Activated T-helper 2 cell treated with anti-CD3 and anti-CD28 coated beads, Interferon-gamma antibody, Interleukin-2, Interleukin-4, amounts not matched to agents 10 μg/mL and 5 μg/mL and 100 μg/mL, durations not matched to agents 14 hours and 24 hours and 36 hours (primary cell): ENCODE results near the gene FGF16. TPM values are rescaled to one million over a fixed set of nuclear protein-coding genes. Genes with fewer than 3 reads are reported as not detected.
"Not testable (repeated sequence)": the region's sequence is repeated elsewhere in the genome, so short reads cannot be mapped to it uniquely, and the experiment has no call there.

Experiments
- DNase-seq: peaks from one replicate; pipeline ENCODE4 v3.0.0; 2021; ENCODE audit warnings: low spot score
- H3K27ac Mint-ChIP-seq: one replicate; pipeline ENCODE4 v1.8.0; 2021; ENCODE audit warnings: mixed read lengths
- H3K27me3 Mint-ChIP-seq: one replicate; pipeline ENCODE4 v1.8.0; 2021; ENCODE audit warnings: low read depth, mixed read lengths
- H3K36me3 Mint-ChIP-seq: one replicate; pipeline ENCODE4 v1.8.0; 2021; ENCODE audit warnings: low read depth, mixed read lengths
- H3K4me1 Mint-ChIP-seq: one replicate; pipeline ENCODE4 v1.8.0; 2021; ENCODE audit warnings: low read depth, mixed read lengths
- H3K4me3 Mint-ChIP-seq: one replicate; pipeline ENCODE4 v1.8.0; 2021; ENCODE audit warnings: low read depth, mild to moderate bottlenecking, moderate library complexity, mixed read lengths
- H3K9me3 Mint-ChIP-seq: one replicate; pipeline ENCODE4 v1.8.0; 2021; ENCODE audit warnings: mixed read lengths
- intact Hi-C: fragments of 100-400 bp; cut with micrococcal nuclease; formaldehyde crosslinking; loops from one replicate; pipeline ENCODE4 v1.15.1; 2023
- total RNA-seq: library from RNA; stranded (reverse); gene quantifications from 2 replicates; pipeline ENCODE4 v1.2.3, GENCODE V29; 2022

FGF16 gene
- not detected in 2 replicates for total RNA-seq

- Mint-ChIP-seq H3K27ac (no peak within 1 kb of the TSS), H3K27me3 (peaks cover 17% of the 10 kb centered on the region), H3K36me3 (no peaks in the 10 kb centered on the region), H3K9me3 (no peaks in the 10 kb centered on the region), H3K4me3 (peak within 1 kb of the TSS; percentile 73), H3K4me1 (peaks cover 11% of the 10 kb centered on the region)
- no peak for DNase-seq
- intact Hi-C loops, result loop anchor here (5.0 kb wide), 1 partner anchor 450 kb away; the partner anchor contains the start of genes COX7B and MAGT1
Measured at GRCh38 chrX:77446908-77447652, at the start of gene FGF16. FGF16 (plus strand) TSS chrX:77447389; CDS start chrX:77447675, 286 bp downstream.

GRCh38 chrX:77398330-77398954 lies 48.7 kb upstream of the FGF16 start:
- intact Hi-C loops, result no loop called here
- H3K27ac Mint-ChIP-seq, result no peak overlapping the region
- DNase-seq, result no peak
- no peaks in the 10 kb centered on the region for H3K4me1 Mint-ChIP-seq
- H3K27me3 Mint-ChIP-seq, result no peaks in the 10 kb centered on the region
- H3K9me3 Mint-ChIP-seq, result no peaks in the 10 kb centered on the region
- no peak overlapping the region for H3K4me3 Mint-ChIP-seq
- H3K36me3 Mint-ChIP-seq, result no peaks in the 10 kb centered on the region

GRCh38 chrX:77404419-77404818 lies 42.8 kb upstream of the FGF16 start:
- intact Hi-C loops, result no loop called here
- no peaks in the 10 kb centered on the region for H3K27me3 Mint-ChIP-seq
- no peak for DNase-seq
- no peaks in the 10 kb centered on the region for H3K36me3 Mint-ChIP-seq
- H3K9me3 Mint-ChIP-seq, result no peaks in the 10 kb centered on the region
- no peaks in the 10 kb centered on the region for H3K4me1 Mint-ChIP-seq
- H3K27ac Mint-ChIP-seq, result no peak overlapping the region
- no peak overlapping the region for H3K4me3 Mint-ChIP-seq

GRCh38 chrX:77407821-77408220 lies 39.4 kb upstream of the FGF16 start:
- DNase-seq, H3K27me3 Mint-ChIP-seq, H3K4me3 Mint-ChIP-seq, H3K9me3 Mint-ChIP-seq, H3K36me3 Mint-ChIP-seq, intact Hi-C loops, H3K27ac Mint-ChIP-seq, H3K4me1 Mint-ChIP-seq: not testable (repeated sequence)

GRCh38 chrX:77412631-77413030 lies 34.6 kb upstream of the FGF16 start:
- intact Hi-C loops, result no loop called here
- Mint-ChIP-seq H3K4me1 (no peaks in the 10 kb centered on the region), H3K36me3 (no peaks in the 10 kb centered on the region), H3K9me3 (no peaks in the 10 kb centered on the region), H3K27me3 (no peaks in the 10 kb centered on the region), H3K27ac (no peak overlapping the region), H3K4me3 (no peak overlapping the region)
- no peak for DNase-seq

GRCh38 chrX:77415161-77415560 lies 32.0 kb upstream of the FGF16 start:
- H3K9me3 Mint-ChIP-seq, result no peaks in the 10 kb centered on the region
- no peaks in the 10 kb centered on the region for H3K27me3 Mint-ChIP-seq
- no peaks in the 10 kb centered on the region for H3K36me3 Mint-ChIP-seq
- no peak overlapping the region for H3K27ac Mint-ChIP-seq
- no peak overlapping the region for H3K4me3 Mint-ChIP-seq
- intact Hi-C loops, result no loop called here
- no peak for DNase-seq
- H3K4me1 Mint-ChIP-seq, result no peaks in the 10 kb centered on the region

GRCh38 chrX:77415882-77416281 lies 31.3 kb upstream of the FGF16 start:
- intact Hi-C loops, result no loop called here
- Mint-ChIP-seq H3K36me3 (no peaks in the 10 kb centered on the region), H3K4me1 (no peaks in the 10 kb centered on the region), H3K4me3 (no peak overlapping the region), H3K27ac (no peak overlapping the region), H3K27me3 (no peaks in the 10 kb centered on the region), H3K9me3 (no peaks in the 10 kb centered on the region)
- no peak for DNase-seq

GRCh38 chrX:77422891-77423648 lies 24.1 kb upstream of the FGF16 start:
- intact Hi-C loops, result no loop called here
- Mint-ChIP-seq H3K27ac (no peak overlapping the region), H3K4me3 (no peak overlapping the region), H3K9me3 (no peaks in the 10 kb centered on the region), H3K36me3 (no peaks in the 10 kb centered on the region), H3K4me1 (no peaks in the 10 kb centered on the region), H3K27me3 (no peaks in the 10 kb centered on the region)
- DNase-seq, result no peak

- no peaks in the 10 kb centered on the region for H3K36me3 Mint-ChIP-seq
- H3K27ac Mint-ChIP-seq, result no peak overlapping the region
- H3K4me1 Mint-ChIP-seq, result no peaks in the 10 kb centered on the region
- no peak for DNase-seq
- H3K9me3 Mint-ChIP-seq, result no peaks in the 10 kb centered on the region
- H3K27me3 Mint-ChIP-seq, result no peaks in the 10 kb centered on the region
- intact Hi-C loops, result no loop called here
- no peak overlapping the region for H3K4me3 Mint-ChIP-seq
Measured at GRCh38 chrX:77426811-77427210, 20.4 kb upstream of the FGF16 start.

GRCh38 chrX:77427611-77428010 lies 19.6 kb upstream of the FGF16 start:
- no peaks in the 10 kb centered on the region for H3K27me3 Mint-ChIP-seq
- intact Hi-C loops, result no loop called here
- DNase-seq, result no peak
- no peaks in the 10 kb centered on the region for H3K36me3 Mint-ChIP-seq
- H3K4me1 Mint-ChIP-seq, result no peaks in the 10 kb centered on the region
- no peak overlapping the region for H3K27ac Mint-ChIP-seq
- no peaks in the 10 kb centered on the region for H3K9me3 Mint-ChIP-seq
- H3K4me3 Mint-ChIP-seq, result no peak overlapping the region

- no peaks in the 10 kb centered on the region for H3K9me3 Mint-ChIP-seq
- H3K27me3 Mint-ChIP-seq, result no peaks in the 10 kb centered on the region
- H3K27ac Mint-ChIP-seq, result no peak overlapping the region
- H3K4me3 Mint-ChIP-seq, result no peak overlapping the region
- H3K36me3 Mint-ChIP-seq, result no peaks in the 10 kb centered on the region
- intact Hi-C loops, result no loop called here
- no peaks in the 10 kb centered on the region for H3K4me1 Mint-ChIP-seq
- DNase-seq, result no peak
Measured at GRCh38 chrX:77428551-77428950, 18.6 kb upstream of the FGF16 start.

- no peaks in the 10 kb centered on the region for H3K36me3 Mint-ChIP-seq
- H3K4me3 Mint-ChIP-seq, result no peak overlapping the region
- H3K9me3 Mint-ChIP-seq, result no peaks in the 10 kb centered on the region
- no peaks in the 10 kb centered on the region for H3K4me1 Mint-ChIP-seq
- intact Hi-C loops, result no loop called here
- DNase-seq, result no peak
- H3K27ac Mint-ChIP-seq, result no peak overlapping the region
- no peaks in the 10 kb centered on the region for H3K27me3 Mint-ChIP-seq
Measured at GRCh38 chrX:77431227-77431626, 16.0 kb upstream of the FGF16 start.

- intact Hi-C loops, result no loop called here
Measured at GRCh38 chrX:77433001-77433400, 14.2 kb upstream of the FGF16 start.

More at GRCh38 chrX:77433001-77433400, 14.2 kb upstream of the FGF16 start:
- no peak for DNase-seq
- Mint-ChIP-seq H3K9me3 (no peaks in the 10 kb centered on the region), H3K27ac (no peak overlapping the region), H3K4me1 (no peaks in the 10 kb centered on the region), H3K4me3 (no peak overlapping the region), H3K27me3 (no peaks in the 10 kb centered on the region), H3K36me3 (no peaks in the 10 kb centered on the region)
